Measurements from ENCODE around the gene AKT1. TPM values are rescaled to one million over a fixed set of nuclear protein-coding genes. Genes with fewer than 3 reads are reported as not detected.

AKT1 gene
- total and polyA plus RNA-seq, 4 donors = 30.6 to 192 (median 58.7) TPM

DNA sequence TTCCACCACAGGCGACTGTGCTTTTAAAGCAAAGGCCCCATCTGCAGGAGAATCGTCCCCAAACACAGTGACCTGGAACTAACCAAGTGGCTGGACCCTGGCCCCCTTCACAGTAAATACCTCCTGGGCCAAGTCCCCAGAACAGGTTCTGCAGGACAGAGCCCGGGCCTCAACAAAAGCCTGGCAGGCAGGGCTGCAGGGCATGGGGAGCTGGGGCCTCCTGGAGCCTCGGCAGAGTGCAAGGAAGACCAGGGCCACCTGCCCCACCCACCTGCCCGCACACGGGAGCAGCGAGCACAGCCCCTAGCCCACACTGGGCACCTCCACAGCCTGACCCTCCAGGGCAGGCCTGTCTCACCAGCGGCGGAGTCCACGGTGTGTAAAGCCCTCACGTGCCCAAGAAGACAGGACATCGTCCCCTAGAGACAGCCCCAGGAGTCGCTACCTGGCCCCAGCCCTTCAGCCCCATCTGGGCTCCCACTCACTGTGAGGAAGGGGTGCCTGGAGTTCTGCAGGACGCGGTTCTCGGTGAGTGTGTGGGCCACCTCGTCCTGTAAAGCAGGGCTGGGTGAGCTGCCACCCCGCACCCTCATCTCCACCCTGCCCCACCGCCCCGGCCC is 21.0 kb downstream of the AKT1 start (continued):
- TF ChIP-seq YY1 (IDR thresholded peaks at IDR 0.05) (no peak), JUND (IDR thresholded peaks at IDR 0.05) (no peak), FOXA2 (IDR thresholded peaks at IDR 0.05) (no peak), HNF4A (conservative IDR thresholded peaks at IDR 0.05) (no peak), RAD21 (IDR thresholded peaks at IDR 0.05) (no peak), FOXA1 (IDR thresholded peaks at IDR 0.05) (no peak), NR2F2 (IDR thresholded peaks at IDR 0.05) (no peak), EGR1 (IDR thresholded peaks at IDR 0.05; ENCODE audit: low read depth in 2 of 2) (no peak), RXRA (IDR thresholded peaks at IDR 0.05) (no peak), TAF1 (conservative IDR thresholded peaks at IDR 0.05) (no peak)
- TF ChIP-seq, protein P1, sequence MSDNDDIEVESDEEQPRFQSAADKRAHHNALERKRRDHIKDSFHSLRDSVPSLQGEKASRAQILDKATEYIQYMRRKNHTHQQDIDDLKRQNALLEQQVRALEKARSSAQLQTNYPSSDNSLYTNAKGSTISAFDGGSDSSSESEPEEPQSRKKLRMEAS (IDR thresholded peaks at IDR 0.05) = no peak

DNA sequence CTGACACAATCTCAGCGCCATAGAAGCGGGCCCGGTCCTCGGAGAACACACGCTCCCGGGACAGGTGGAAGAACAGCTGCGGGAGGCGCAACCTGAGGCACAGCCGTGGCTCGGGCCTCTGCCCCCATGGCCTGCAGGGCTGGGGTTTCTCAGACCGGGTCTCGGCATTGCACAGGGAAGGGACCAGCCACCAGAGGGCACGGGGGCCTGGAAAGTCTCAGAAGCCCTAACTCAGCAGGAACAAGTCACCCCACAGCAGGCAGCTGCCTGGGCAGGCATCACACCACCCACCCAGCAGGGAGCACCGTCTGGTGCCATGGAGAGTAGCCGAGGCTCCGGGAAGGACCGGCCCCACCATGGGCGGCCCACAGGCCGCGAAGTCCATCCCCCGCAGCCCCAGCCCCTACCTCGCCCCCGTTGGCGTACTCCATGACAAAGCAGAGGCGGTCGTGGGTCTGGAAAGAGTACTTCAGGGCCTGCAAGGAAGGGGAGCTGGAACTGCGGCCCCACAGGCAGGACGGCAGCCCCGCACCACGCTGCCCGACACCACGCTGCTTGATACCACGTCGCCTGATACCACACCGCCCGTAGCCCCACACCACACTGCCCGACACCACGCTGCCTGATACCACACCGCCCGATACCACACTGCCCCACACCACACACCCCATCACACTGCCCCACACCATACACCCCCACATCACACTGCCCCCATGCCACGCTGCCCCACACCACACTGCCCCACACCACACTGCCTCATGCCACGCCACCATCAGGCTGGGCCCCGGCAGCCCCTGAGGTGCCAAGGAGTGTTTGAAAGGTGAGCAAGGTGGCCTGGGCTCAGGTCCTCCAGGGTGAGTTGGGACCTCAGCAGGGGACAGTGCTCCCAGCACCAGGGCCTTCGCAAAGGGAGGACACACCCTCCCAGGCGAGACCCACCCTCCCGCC is 21.8 kb downstream of the AKT1 start:
- H3K4me1 ChIP-seq (ENCODE audit: control insufficient read depth in 4 of 4, insufficient read depth in 4 of 4, low read length in 3 of 4) = peaks cover 0 to 8% (median 2%) of the 10 kb centered on the region in 4 donors
- no peak for DNase-seq (ENCODE audit: low spot score)
- no peaks in the 10 kb centered on the region for H3K27me3 ChIP-seq (ENCODE audit: control insufficient read depth in 4 of 4, insufficient read depth in 4 of 4, low read length in 3 of 4)
- H3K4me3 ChIP-seq (ENCODE audit: low read depth in 1 of 3, low read length in 3 of 3) = no peak overlapping the region
- 91% methylated on average over 46 of the region's 46 CpGs for WGBS
- no peak overlapping the region for H3K9ac ChIP-seq (ENCODE audit: low read depth in 1 of 2, low read length in 2 of 2)
- peaks cover 17 to 57% (median 27%) of the 10 kb centered on the region in 4 donors for H3K36me3 ChIP-seq (ENCODE audit: control insufficient read depth in 4 of 4, insufficient read depth in 3 of 4, low read depth in 1 of 4, low read length in 3 of 4)
- no peaks in the 10 kb centered on the region for H3K9me3 ChIP-seq (ENCODE audit: control insufficient read depth in 4 of 4, low read length in 3 of 4)
- TF ChIP-seq, protein P2, sequence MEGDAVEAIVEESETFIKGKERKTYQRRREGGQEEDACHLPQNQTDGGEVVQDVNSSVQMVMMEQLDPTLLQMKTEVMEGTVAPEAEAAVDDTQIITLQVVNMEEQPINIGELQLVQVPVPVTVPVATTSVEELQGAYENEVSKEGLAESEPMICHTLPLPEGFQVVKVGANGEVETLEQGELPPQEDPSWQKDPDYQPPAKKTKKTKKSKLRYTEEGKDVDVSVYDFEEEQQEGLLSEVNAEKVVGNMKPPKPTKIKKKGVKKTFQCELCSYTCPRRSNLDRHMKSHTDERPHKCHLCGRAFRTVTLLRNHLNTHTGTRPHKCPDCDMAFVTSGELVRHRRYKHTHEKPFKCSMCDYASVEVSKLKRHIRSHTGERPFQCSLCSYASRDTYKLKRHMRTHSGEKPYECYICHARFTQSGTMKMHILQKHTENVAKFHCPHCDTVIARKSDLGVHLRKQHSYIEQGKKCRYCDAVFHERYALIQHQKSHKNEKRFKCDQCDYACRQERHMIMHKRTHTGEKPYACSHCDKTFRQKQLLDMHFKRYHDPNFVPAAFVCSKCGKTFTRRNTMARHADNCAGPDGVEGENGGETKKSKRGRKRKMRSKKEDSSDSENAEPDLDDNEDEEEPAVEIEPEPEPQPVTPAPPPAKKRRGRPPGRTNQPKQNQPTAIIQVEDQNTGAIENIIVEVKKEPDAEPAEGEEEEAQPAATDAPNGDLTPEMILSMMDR (IDR thresholded peaks at IDR 0.05; ENCODE audit: low read depth, low read length, missing input control) = peak; percentile 14
- TF ChIP-seq HNF4G (IDR thresholded peaks at IDR 0.05) = no peak
- H3K27ac ChIP-seq (ENCODE audit: low read depth in 1 of 2, low read length in 2 of 2) = no peak overlapping the region

DNA sequence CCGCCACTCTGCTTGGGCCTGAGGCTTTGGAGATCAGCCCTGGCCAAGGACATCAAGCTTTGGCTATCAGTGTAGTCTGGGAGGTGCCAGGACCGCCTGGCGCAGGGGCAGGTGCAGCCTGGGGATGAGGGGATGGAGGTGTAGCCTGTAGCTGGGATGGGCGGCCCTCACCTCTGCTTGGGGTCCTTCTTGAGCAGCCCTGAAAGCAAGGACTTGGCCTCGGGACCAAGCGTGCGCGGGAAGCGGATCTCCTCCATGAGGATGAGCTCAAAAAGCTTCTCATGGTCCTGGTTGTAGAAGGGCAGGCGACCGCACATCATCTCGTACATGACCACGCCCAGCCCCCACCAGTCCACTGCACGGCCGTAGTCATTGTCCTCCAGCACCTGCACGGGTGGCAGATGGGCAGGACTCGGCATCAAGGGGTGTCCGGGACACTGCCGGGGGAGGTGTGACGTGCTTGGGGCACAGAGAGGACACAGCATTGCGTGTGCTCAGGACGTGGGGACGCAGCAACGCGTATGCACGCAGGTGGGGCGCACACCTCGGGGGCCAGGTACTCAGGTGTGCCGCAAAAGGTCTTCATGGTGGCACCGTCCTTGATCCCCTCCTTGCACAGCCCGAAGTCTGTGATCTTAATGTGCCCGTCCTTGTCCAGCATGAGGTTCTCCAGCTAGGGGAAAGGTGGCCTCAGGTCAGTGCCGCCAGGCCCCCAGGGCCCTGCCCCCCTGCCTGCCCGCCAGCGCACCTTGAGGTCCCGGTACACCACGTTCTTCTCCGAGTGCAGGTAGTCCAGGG is 22.6 kb downstream of the AKT1 start:
- Histone ChIP-seq H3K36me3 (ENCODE audit: control insufficient read depth in 4 of 4, insufficient read depth in 3 of 4, low read depth in 1 of 4, low read length in 3 of 4) (peaks cover 17 to 55% (median 27%) of the 10 kb centered on the region in 4 donors), H3K4me3 (ENCODE audit: low read depth in 1 of 3, low read length in 3 of 3) (no peak overlapping the region)
- WGBS = 93% methylated on average over 38 of the region's 38 CpGs
- no peak for TF ChIP-seq GABPA (IDR thresholded peaks at IDR 0.05 in 1 of 2, conservative IDR thresholded peaks at IDR 0.05 in 1 of 2)
- TF ChIP-seq YY1 (IDR thresholded peaks at IDR 0.05) = no peak
- no peak for TF ChIP-seq SP1 (IDR thresholded peaks at IDR 0.05)
- TF ChIP-seq HNF4G (IDR thresholded peaks at IDR 0.05) = no peak
- no peak for TF ChIP-seq NR2F2 (IDR thresholded peaks at IDR 0.05)
- no peak for TF ChIP-seq TAF1 (conservative IDR thresholded peaks at IDR 0.05)
- no peak for TF ChIP-seq FOXA2 (IDR thresholded peaks at IDR 0.05)
- TF ChIP-seq, protein P3, sequence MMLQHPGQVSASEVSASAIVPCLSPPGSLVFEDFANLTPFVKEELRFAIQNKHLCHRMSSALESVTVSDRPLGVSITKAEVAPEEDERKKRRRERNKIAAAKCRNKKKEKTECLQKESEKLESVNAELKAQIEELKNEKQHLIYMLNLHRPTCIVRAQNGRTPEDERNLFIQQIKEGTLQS (IDR thresholded peaks at IDR 0.05) = no peak
- TF ChIP-seq HNF4A (conservative IDR thresholded peaks at IDR 0.05) = no peak
- TF ChIP-seq, protein P4, sequence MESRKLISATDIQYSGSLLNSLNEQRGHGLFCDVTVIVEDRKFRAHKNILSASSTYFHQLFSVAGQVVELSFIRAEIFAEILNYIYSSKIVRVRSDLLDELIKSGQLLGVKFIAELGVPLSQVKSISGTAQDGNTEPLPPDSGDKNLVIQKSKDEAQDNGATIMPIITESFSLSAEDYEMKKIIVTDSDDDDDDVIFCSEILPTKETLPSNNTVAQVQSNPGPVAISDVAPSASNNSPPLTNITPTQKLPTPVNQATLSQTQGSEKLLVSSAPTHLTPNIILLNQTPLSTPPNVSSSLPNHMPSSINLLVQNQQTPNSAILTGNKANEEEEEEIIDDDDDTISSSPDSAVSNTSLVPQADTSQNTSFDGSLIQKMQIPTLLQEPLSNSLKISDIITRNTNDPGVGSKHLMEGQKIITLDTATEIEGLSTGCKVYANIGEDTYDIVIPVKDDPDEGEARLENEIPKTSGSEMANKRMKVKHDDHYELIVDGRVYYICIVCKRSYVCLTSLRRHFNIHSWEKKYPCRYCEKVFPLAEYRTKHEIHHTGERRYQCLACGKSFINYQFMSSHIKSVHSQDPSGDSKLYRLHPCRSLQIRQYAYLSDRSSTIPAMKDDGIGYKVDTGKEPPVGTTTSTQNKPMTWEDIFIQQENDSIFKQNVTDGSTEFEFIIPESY (IDR thresholded peaks at IDR 0.05) = no peak
- TF ChIP-seq, protein P5, sequence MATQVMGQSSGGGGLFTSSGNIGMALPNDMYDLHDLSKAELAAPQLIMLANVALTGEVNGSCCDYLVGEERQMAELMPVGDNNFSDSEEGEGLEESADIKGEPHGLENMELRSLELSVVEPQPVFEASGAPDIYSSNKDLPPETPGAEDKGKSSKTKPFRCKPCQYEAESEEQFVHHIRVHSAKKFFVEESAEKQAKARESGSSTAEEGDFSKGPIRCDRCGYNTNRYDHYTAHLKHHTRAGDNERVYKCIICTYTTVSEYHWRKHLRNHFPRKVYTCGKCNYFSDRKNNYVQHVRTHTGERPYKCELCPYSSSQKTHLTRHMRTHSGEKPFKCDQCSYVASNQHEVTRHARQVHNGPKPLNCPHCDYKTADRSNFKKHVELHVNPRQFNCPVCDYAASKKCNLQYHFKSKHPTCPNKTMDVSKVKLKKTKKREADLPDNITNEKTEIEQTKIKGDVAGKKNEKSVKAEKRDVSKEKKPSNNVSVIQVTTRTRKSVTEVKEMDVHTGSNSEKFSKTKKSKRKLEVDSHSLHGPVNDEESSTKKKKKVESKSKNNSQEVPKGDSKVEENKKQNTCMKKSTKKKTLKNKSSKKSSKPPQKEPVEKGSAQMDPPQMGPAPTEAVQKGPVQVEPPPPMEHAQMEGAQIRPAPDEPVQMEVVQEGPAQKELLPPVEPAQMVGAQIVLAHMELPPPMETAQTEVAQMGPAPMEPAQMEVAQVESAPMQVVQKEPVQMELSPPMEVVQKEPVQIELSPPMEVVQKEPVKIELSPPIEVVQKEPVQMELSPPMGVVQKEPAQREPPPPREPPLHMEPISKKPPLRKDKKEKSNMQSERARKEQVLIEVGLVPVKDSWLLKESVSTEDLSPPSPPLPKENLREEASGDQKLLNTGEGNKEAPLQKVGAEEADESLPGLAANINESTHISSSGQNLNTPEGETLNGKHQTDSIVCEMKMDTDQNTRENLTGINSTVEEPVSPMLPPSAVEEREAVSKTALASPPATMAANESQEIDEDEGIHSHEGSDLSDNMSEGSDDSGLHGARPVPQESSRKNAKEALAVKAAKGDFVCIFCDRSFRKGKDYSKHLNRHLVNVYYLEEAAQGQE (IDR thresholded peaks at IDR 0.05) = no peak
- no peak for TF ChIP-seq FOXA1 (IDR thresholded peaks at IDR 0.05)
- no peak for TF ChIP-seq RAD21 (IDR thresholded peaks at IDR 0.05)
- TF ChIP-seq EGR1 (IDR thresholded peaks at IDR 0.05; ENCODE audit: low read depth in 2 of 2) = no peak
- TF ChIP-seq, protein P1 (IDR thresholded peaks at IDR 0.05) = no peak

More for the DNA sequence above, 22.6 kb downstream of the AKT1 start:
- no peak for DNase-seq (ENCODE audit: low spot score)
- Histone ChIP-seq H3K4me1 (ENCODE audit: control insufficient read depth in 4 of 4, insufficient read depth in 4 of 4, low read length in 3 of 4) (peaks cover 2 to 16% (median 7%) of the 10 kb centered on the region in 4 donors), H3K27me3 (ENCODE audit: control insufficient read depth in 4 of 4, insufficient read depth in 4 of 4, low read length in 3 of 4) (no peaks in the 10 kb centered on the region), H3K9me3 (ENCODE audit: control insufficient read depth in 4 of 4, low read length in 3 of 4) (no peaks in the 10 kb centered on the region), H3K9ac (ENCODE audit: low read depth in 1 of 2, low read length in 2 of 2) (no peak overlapping the region), H3K27ac (ENCODE audit: low read depth in 1 of 2, low read length in 2 of 2) (no peak overlapping the region)

Measured in liver (tissue), 9 donors.